ENCODE measurements around the gene COL9A1. TPM values are rescaled to one million over a fixed set of nuclear protein-coding genes. Genes with fewer than 3 reads are reported as not detected.
"Not testable (repeated sequence)": the region's sequence is repeated elsewhere in the genome, so short reads cannot be mapped to it uniquely, and the experiment has no call there.

COL9A1 gene
- total and polyA plus RNA-seq, 7 donors = 0.28 to 1.1 (median 0.52) TPM; not detected in 2

- Histone ChIP-seq H3K4me1 (no peaks in the 10 kb centered on the region), H3K4me3 (no peak overlapping the region), H3K27ac (no peak overlapping the region), H3K27me3 (no peaks in the 10 kb centered on the region), H3K36me3 (no peaks in the 10 kb centered on the region), H3K9me3 (no peaks in the 10 kb centered on the region)
- TF ChIP-seq POLR2AphosphoS5 (IDR thresholded peaks at IDR 0.05) = no peak
- TF ChIP-seq EP300 (IDR thresholded peaks at IDR 0.05) = no peak
- no peak for TF ChIP-seq POLR2A (IDR thresholded peaks at IDR 0.05)
- no peak for TF ChIP-seq CTCF (IDR thresholded peaks at IDR 0.05)
- DNase-seq = no peak
- intact Hi-C loops (cut with DNase I) = no loop called here
These were observed 35.9 kb upstream of the COL9A1 start for GRCh38 chr6:70338775-70339174.

- DNase-seq = no peak
- 26 to 83% methylated on average over 3 of the region's 3 CpGs for WGBS, 2 donors
- Histone ChIP-seq H3K27ac (no peak overlapping the region), H3K4me1 (no peaks in the 10 kb centered on the region), H3K27me3 (no peaks in the 10 kb centered on the region), H3K36me3 (no peaks in the 10 kb centered on the region), H3K9me3 (no peaks in the 10 kb centered on the region), H3K4me3 (no peak overlapping the region)
- intact Hi-C loops (cut with DNase I) = no loop called here
- TF ChIP-seq POLR2A (IDR thresholded peaks at IDR 0.05) (no peak), EP300 (IDR thresholded peaks at IDR 0.05) (no peak), CTCF (IDR thresholded peaks at IDR 0.05) (no peak), POLR2AphosphoS5 (IDR thresholded peaks at IDR 0.05) (no peak)
These were observed 34.8 kb upstream of the COL9A1 start for GRCh38 chr6:70337743-70338105.

GRCh38 chr6:70336996-70337742, 34.3 kb upstream of the COL9A1 start:
- H3K4me1 ChIP-seq = no peaks in the 10 kb centered on the region
- no peaks in the 10 kb centered on the region for H3K27me3 ChIP-seq
- no peak for DNase-seq
- no peak overlapping the region for H3K4me3 ChIP-seq
- H3K27ac ChIP-seq = no peak overlapping the region
- intact Hi-C loops (cut with DNase I) = no loop called here
- no peaks in the 10 kb centered on the region for H3K36me3 ChIP-seq
- TF ChIP-seq POLR2AphosphoS5 (IDR thresholded peaks at IDR 0.05) = no peak
- TF ChIP-seq EP300 (IDR thresholded peaks at IDR 0.05) = no peak
- no peak for TF ChIP-seq CTCF (IDR thresholded peaks at IDR 0.05)
- TF ChIP-seq POLR2A (IDR thresholded peaks at IDR 0.05) = no peak
- no peaks in the 10 kb centered on the region for H3K9me3 ChIP-seq
- WGBS, 2 donors = 24 to 76% methylated on average over 7 of the region's 7 CpGs

GRCh38 chr6:70327036-70327435, 24.2 kb upstream of the COL9A1 start:
- Histone ChIP-seq H3K4me1 (no peaks in the 10 kb centered on the region), H3K27ac (no peak overlapping the region), H3K36me3 (no peaks in the 10 kb centered on the region), H3K4me3 (no peak overlapping the region), H3K9me3 (no peaks in the 10 kb centered on the region), H3K27me3 (no peaks in the 10 kb centered on the region)
- TF ChIP-seq POLR2A (IDR thresholded peaks at IDR 0.05) (no peak), EP300 (IDR thresholded peaks at IDR 0.05) (no peak), CTCF (IDR thresholded peaks at IDR 0.05) (no peak), POLR2AphosphoS5 (IDR thresholded peaks at IDR 0.05) (no peak)
- 68 to 92% methylated on average over 4 of the region's 4 CpGs for WGBS, 2 donors
- intact Hi-C loops (cut with DNase I) = no loop called here
- DNase-seq = no peak

GRCh38 chr6:70325009-70325408, 22.1 kb upstream of the COL9A1 start:
- no peak for TF ChIP-seq POLR2A (IDR thresholded peaks at IDR 0.05)
- no peak for TF ChIP-seq EP300 (IDR thresholded peaks at IDR 0.05)
- Histone ChIP-seq H3K9me3 (no peaks in the 10 kb centered on the region), H3K4me3 (no peak overlapping the region), H3K4me1 (no peaks in the 10 kb centered on the region), H3K27ac (no peak overlapping the region), H3K27me3 (no peaks in the 10 kb centered on the region), H3K36me3 (no peaks in the 10 kb centered on the region)
- DNase-seq = no peak
- intact Hi-C loops (cut with DNase I) = no loop called here

GRCh38 chr6:70317799-70318198, 14.9 kb upstream of the COL9A1 start:
- DNase-seq; H3K27ac ChIP-seq; H3K27me3 ChIP-seq; H3K4me3 ChIP-seq; H3K4me1 ChIP-seq; intact Hi-C loops (cut with DNase I); H3K36me3 ChIP-seq; H3K9me3 ChIP-seq: not testable (repeated sequence)
- WGBS, 2 donors = 83 to 92% methylated on average over 12 of the region's 12 CpGs
